ENCODE results near the gene CNOT10. TPM values are rescaled to one million over a fixed set of nuclear protein-coding genes. Genes with fewer than 3 reads are reported as not detected.
"Not testable (repeated sequence)": the region's sequence is repeated elsewhere in the genome, so short reads cannot be mapped to it uniquely, and the experiment has no call there.

The CNOT10 gene
- total RNA-seq (2014; rRNA removed; shearing (Covaris generic)) = 22.0 and 26.7 TPM in 2 replicates

DNA sequence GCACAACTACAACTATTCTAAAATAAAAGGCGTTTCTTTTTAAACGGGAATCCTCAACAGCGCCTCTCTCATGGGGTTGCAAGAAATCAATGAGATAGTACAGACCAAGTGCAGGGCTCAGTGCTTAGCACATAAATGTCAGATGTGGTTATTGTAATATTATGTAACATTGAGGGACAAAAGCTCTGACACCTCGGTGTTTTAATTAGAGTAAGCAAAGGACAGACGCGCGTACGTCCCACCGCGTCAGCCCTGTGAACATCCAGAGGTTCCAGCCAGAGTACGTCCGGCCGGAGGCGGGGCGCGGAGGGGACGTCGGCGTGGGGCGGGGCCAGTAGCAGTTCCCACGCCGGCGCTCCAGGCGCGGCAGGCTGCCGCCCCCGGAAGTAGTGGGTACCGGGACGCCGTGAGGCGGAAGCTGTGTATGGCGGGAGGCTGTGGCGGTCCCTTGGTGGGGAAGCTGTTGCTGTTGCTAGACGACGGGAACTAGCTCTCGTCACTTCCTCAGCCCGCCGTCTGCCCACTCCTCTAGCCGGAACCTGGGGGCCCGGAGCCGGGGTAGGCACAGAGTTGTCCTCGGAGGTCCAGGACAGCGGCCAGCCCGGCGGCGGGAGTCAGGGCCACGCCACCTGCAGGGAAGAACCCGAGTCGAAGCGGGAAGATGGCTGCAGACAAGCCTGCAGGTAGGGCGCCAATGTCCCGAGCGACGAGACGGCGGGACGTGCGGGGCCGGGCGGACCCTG, at the start of gene CNOT10:
TSS of gene CNOT10 (plus strand) at position 389 of the 743 bp plus-strand sequence. CDS start at position 662, 273 bp downstream.
- DNase-seq (ENCODE audit: low read depth) = peak; percentile 90

- DNase-seq (ENCODE audit: low read depth) = no peak
Measured at GRCh38 chr3:32640939-32641338, 44.0 kb upstream of the CNOT10 start.

DNA sequence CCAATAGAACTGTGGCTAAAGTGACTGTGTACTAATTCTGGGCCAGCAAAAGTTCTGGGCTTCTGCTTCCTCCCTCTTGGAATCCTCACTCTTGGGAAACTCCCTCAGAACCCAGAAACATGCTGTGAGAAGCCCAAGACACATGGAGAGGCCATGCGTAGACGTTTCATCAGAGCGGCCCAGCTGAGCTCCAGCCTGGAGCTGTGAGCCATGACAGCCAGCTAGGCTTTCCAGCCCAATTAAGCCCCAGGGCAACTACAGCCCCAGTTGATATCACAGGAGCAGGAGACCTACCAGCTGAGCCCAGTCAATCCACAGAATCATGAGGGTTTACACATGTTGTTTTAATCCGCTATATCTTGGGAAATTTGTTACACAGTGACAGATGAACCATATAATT, 43.6 kb upstream of the CNOT10 start:
- peak; percentile 12 for DNase-seq (ENCODE audit: low read depth)

- no peak for DNase-seq (ENCODE audit: low read depth)
Measured at GRCh38 chr3:32643354-32643753, 41.6 kb upstream of the CNOT10 start.

DNA sequence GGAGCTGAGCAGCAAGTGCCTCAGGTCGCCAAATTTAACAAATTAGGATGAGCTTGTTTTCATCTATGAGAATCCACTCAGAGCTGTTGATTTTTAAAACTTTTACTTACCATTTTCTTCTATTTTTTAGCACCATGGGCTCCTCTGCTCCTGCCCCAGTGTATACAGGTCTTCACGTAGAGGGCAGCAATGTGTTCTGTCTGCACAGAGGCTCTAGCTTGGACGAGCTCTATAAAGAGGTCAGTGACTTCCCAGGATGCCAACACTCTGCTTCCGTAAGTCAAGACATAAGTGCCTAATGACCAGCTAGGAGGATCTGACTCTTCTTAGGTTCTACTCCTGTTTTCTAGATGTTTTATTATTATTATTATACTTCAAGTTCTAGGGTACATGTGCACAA, 41.2 kb upstream of the CNOT10 start:
- no peak for DNase-seq (ENCODE audit: low read depth)

DNA sequence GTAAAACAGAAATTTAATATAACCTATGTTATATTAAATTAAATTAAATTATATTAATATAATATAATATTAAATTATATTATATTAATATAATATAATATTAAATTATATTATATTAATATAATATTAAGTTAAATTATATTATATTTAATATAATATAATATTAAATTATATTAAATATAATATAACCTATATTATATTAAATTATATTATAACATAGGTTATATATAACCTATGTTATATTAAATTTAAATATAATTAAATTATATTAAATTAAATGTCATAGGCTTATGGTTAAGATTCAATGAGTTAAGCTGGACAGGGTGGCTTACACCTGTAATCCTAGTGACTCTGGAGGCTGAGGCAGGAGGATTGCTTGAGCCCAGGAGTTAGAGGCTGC, 40.6 kb upstream of the CNOT10 start:
- no peak for DNase-seq (ENCODE audit: low read depth)

GRCh38 chr3:32646761-32647160, 38.2 kb upstream of the CNOT10 start:
- DNase-seq (ENCODE audit: low read depth) = no peak

DNA sequence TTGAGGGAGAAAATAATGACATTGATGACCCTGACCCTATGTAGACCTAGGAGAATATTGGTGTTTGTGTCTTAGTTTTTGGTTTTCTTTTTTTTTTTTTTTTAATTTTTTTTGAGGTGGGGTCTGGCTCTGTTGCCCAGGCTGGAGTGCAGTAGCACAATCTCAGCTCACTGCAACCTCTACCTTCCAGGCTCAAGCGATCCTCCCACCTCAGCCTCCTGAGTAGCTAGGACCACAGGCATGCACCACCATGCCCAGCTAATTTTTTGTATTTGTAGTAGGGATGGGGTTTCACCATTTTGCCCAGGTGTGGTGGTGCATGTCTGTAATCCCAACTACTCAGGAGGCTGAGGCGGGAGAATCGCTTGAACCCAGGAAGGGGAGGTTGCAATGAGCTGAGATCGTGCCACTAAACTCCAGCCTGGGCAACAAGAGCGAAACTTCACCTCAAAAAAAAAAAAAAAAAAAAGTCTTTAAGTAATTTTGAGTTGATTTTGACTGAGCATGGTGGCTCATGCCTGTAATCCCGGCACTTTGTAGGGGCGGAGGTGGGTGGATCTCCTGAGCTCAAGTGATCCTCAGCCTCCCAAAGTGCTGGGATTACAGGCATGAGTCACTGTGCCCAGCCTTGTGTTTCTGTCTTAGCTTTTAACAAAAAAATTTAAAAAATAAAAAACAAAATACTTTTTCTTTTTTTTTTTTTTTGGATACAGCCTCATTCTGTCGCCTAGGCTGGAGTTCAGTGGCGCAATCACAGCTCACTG, 32.5 kb upstream of the CNOT10 start:
- DNase-seq (ENCODE audit: low read depth) = not testable (repeated sequence)

GRCh38 chr3:32655167-32655566, 29.8 kb upstream of the CNOT10 start:
- DNase-seq (ENCODE audit: low read depth) = no peak

DNA sequence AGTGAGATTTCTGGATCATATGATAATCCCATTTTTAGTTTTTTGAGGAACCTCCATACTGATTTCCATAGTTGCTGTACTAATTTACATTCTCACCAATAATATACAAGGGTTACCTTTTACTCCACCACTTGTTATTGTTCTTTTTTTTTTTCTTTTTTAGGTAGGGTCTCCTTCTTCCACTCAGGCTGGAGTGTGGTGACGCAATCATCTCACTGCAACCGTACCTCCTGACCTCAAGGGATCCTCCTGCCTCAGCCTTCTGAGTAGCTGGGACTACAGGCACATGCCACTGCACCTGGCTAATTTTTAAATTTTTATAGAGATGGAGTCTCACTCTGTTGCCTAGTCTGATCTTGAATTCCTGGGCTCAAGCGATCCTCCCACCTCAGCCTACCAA, 24.4 kb upstream of the CNOT10 start:
- DNase-seq (ENCODE audit: low read depth) = no peak

DNA sequence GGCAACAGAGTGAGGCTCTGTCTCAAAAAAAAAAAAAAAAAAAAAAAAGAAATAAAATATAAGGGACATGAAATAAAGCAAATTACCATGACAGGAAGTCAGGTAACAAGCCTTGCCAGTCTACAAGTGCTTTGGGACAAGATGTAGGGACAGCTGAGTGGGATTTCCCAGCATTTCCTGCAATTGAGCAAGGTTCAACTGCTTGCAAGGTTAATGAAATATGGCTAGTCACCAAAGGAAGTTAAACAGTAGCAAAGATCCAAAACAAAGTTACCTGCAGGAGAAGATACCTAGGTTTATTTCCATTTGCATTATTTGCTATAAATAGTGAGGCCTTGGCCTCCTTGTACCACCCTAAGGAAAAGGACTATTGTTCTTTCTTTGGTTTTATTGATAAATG, 22.3 kb upstream of the CNOT10 start:
- DNase-seq (ENCODE audit: low read depth) = no peak

DNA sequence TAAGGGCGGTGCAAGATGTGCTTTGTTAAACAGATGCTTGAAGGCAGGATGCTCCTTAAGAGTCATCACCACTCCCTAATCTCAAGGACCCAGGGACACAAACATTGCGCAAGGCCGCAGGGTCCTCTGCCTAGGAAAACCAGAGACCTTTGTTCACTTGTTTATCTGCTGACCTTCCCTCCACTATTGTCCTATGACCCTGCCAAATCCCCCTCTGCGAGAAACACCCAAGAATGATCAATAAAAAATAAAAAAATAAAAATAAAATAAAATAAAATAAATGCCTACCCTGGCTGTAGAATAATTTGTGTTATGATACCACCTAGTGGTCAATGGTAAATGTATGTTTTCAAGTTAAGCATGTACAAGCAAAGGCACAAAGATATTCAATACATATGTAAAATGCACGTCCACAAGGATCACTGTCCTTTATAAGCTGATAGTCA, 20.3 kb upstream of the CNOT10 start:
- DNase-seq (ENCODE audit: low read depth) = peak; percentile 44

DNA sequence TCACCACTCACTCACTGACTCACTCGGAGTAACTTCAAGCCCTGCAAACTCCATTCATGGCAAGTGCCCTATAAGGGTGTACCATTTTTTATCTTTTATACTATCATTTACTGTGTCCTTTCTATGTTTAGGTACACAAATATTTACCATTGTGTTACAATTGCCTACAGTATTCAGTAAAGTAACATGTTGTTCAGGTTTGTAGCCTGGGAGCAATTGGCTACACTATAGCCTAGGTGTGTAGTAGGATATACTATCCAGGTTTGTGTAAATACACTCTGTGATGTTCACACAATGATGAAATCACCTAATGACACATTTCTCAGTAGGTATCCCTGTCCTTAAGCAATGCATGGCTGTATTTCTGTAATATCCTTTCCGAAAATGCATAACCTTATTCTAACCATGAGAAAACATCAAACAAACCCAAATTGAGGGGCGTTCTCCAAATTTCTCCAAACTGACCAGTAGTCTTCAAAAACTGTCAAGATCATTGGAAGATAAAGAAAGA, 17.9 kb upstream of the CNOT10 start:
- no peak for DNase-seq (ENCODE audit: low read depth)

- DNase-seq (ENCODE audit: low read depth) = not testable (repeated sequence)
Measured at GRCh38 chr3:32669226-32669625, 15.8 kb upstream of the CNOT10 start.

- not testable (repeated sequence) for DNase-seq (ENCODE audit: low read depth)
Measured at GRCh38 chr3:32673730-32674129, 11.3 kb upstream of the CNOT10 start.

GRCh38 chr3:32675164-32675563, 9.8 kb upstream of the CNOT10 start:
- no peak for DNase-seq (ENCODE audit: low read depth)

DNA sequence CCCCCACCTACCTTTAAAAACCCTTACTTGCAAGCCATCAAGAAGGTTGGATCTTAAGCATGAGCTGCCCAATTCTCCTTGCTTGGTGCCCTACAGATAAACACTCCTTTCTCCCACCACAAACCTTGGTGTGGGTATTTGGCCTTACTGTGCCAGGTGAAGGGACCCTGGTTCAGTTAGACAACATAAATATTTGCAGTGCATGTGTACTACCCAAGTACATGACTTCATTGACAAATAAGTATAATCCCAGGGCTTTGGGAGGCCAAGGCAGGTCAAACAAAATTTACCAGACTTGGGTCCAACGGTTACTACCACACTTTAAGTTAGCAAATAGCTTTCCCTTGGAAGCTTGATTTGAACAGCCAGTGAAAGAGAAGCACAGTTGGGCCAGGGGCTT, 9.3 kb upstream of the CNOT10 start:
- DNase-seq (ENCODE audit: low read depth) = no peak

DNA sequence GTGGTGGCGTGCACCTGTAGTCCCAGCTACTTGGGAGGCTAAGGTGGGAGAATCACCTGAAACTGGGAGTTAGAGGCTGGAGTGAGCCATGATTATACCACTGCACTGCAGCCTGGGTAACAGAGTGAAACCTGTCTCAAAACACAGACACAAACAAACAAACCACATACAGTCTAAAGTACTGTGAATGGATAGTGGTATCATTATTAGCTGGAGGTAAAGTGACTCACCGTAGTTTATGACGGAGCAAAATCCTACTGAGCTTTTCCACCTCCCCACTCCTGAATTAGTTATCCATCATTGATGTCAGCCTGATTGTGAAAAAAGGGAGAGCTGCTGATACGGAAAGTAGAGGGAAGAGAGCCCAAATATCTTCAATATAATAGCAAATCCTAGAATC, 3.2 kb upstream of the CNOT10 start:
- DNase-seq (ENCODE audit: low read depth) = peak; percentile 78

DNA sequence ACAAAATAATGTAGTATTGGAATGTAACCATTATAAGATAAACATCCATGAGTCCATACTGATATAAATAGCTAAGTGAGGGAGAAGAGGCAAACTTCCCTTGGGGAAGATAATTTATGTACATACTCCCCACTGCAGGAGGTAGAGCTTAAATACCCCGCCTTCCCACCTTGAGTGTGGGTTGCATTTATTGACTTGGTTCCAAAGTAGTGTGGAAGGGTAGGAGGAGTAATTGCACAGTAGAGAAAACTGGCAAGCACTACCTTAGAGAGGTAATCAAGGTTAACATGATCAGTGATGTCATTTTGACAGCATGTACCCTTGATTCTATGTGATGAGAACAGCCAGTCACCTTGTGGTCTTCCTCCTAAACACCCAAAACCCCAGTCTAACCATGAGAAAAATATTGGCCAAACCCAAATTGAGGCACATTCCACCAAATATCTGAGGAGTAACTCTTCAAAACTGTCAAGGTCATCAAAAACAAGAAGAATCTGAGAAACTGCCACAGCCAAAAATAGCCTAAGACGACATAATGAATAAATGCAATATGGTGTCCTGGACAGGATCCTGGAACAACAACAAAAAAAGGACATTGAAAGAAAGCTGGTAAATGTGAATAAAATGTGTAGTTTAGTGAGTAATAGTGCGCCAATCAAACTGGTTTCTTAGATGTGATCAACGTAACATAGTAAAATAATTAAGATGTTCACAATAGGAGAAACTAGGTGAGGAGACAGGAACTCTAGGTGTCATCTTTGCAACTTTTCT, 774 bp upstream of the CNOT10 start:
- DNase-seq (ENCODE audit: low read depth) = no peak

DNA sequence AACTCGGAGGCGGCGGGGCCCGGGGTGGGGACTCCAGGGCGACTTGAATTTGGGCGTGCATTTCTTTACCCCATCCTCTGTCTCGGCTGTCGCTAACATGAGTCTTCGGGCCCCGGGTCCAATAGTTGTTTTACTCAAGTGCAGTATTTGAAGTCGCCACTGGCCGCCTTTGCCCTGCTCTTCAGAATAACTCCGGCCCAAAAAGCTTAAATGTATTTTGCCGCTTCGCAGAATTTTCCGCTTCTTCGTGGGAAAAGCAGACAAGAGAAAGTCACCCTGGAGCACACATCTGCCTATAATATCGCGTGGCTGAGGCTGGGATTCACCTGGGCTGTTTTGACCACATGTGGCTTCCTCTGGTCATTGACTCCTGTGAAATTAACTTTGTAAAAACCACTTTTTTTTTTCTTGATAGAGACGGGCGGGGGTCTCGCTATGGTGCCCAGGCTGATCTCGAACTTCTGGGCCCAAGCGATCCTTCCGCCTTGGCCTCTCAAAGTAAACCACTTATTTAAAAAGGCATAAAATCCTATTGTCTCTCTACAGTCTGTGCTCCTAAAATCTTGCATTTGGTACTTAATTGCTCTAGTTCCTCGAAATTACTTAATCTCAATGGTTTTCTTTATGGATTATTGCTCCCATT, 676 bp downstream of the CNOT10 start:
- peak; percentile 27 for DNase-seq (ENCODE audit: low read depth)

GRCh38 chr3:32686713-32687112, 1.7 kb downstream of the CNOT10 start:
- no peak for DNase-seq (ENCODE audit: low read depth)

- no peak for DNase-seq (ENCODE audit: low read depth)
Measured at GRCh38 chr3:32691847-32692246, 6.9 kb downstream of the CNOT10 start.
